Nephron (organoid): ENCODE results near the gene NUS1.
"Not testable (repeated sequence)": the region's sequence is repeated elsewhere in the genome, so short reads cannot be mapped to it uniquely, and the experiment has no call there.

Source experiments
- H3K27ac Mint-ChIP-seq, 3 experiments: 2 replicates each; pipeline ENCODE4 v1.8.0; 2020; ENCODE audit warnings: mixed read lengths in 3 of 3, mild to moderate bottlenecking in 2 of 3, moderate library complexity in 1 of 3
- H3K27me3 Mint-ChIP-seq: 2 replicates; pipeline ENCODE4 v1.8.0; 2021; ENCODE audit warnings: low read depth, mild to moderate bottlenecking, moderate library complexity, mixed read lengths
- H3K36me3 Mint-ChIP-seq: 2 replicates; pipeline ENCODE4 v1.8.0; 2020; ENCODE audit warnings: low read depth, mixed read lengths
- H3K4me1 Mint-ChIP-seq: 2 replicates; pipeline ENCODE4 v1.8.0; 2020; ENCODE audit warnings: mixed read lengths
- H3K4me3 Mint-ChIP-seq, 3 experiments: 2 replicates each; pipeline ENCODE4 v1.8.0; 2020; ENCODE audit warnings: mild to moderate bottlenecking in 3 of 3, mixed read lengths in 3 of 3, moderate library complexity in 2 of 3
- H3K9me3 Mint-ChIP-seq: 2 replicates; pipeline ENCODE4 v1.8.0; 2020; ENCODE audit warnings: mixed read lengths
- CTCF ChIP-seq, 3 experiments: fragments of 200-600 bp; sonication (generic); IDR thresholded peaks; one replicate each; pipeline ENCODE4 v1.5.0; 2021; ENCODE audit warnings: antibody characterized with exemption in 3 of 3; ENCODE audit not compliant: unreplicated experiment in 3 of 3

Gene NUS1

GRCh38 chr6:117728626-117729025, 53.4 kb downstream of the NUS1 start:
- Mint-ChIP-seq H3K36me3 (no peaks in the 10 kb centered on the region), H3K4me3 (no peak overlapping the region), H3K27me3 (no peaks in the 10 kb centered on the region), H3K27ac (no peak overlapping the region), H3K9me3 (peaks cover 4% of the 10 kb centered on the region), H3K4me1 (no peaks in the 10 kb centered on the region)
- TF ChIP-seq CTCF (IDR thresholded peaks at IDR 0.05; ENCODE audit: unreplicated experiment in 3 of 3), result no peak

- H3K4me1 Mint-ChIP-seq, result no peaks in the 10 kb centered on the region
- TF ChIP-seq CTCF (IDR thresholded peaks at IDR 0.05; ENCODE audit: unreplicated experiment in 3 of 3), result no peak
- no peaks in the 10 kb centered on the region for H3K36me3 Mint-ChIP-seq
- no peak overlapping the region for H3K4me3 Mint-ChIP-seq
- no peak overlapping the region for H3K27ac Mint-ChIP-seq
- H3K27me3 Mint-ChIP-seq, result no peaks in the 10 kb centered on the region
- H3K9me3 Mint-ChIP-seq, result peaks cover 4% of the 10 kb centered on the region
These were observed 54.3 kb downstream of the NUS1 start for GRCh38 chr6:117729613-117730012.

- Mint-ChIP-seq H3K27me3 (no peaks in the 10 kb centered on the region), H3K27ac (no peak overlapping the region), H3K36me3 (no peaks in the 10 kb centered on the region), H3K4me3 (no peak overlapping the region), H3K9me3 (no peaks in the 10 kb centered on the region), H3K4me1 (no peaks in the 10 kb centered on the region)
- TF ChIP-seq CTCF (IDR thresholded peaks at IDR 0.05; ENCODE audit: unreplicated experiment in 3 of 3), result no peak
These were observed 58.1 kb downstream of the NUS1 start for GRCh38 chr6:117733341-117733740.

- Mint-ChIP-seq H3K36me3 (no peaks in the 10 kb centered on the region), H3K4me3 (no peak overlapping the region), H3K27me3 (no peaks in the 10 kb centered on the region), H3K27ac (no peak overlapping the region), H3K4me1 (no peaks in the 10 kb centered on the region), H3K9me3 (peaks cover 13% of the 10 kb centered on the region)
- no peak for TF ChIP-seq CTCF (IDR thresholded peaks at IDR 0.05; ENCODE audit: unreplicated experiment in 3 of 3)
These were observed 64.6 kb downstream of the NUS1 start for GRCh38 chr6:117739869-117740268.

GRCh38 chr6:117740605-117741004, 65.3 kb downstream of the NUS1 start:
- Mint-ChIP-seq H3K36me3 (no peaks in the 10 kb centered on the region), H3K4me3 (no peak overlapping the region), H3K9me3 (peaks cover 13% of the 10 kb centered on the region), H3K27ac (no peak overlapping the region), H3K4me1 (no peaks in the 10 kb centered on the region), H3K27me3 (no peaks in the 10 kb centered on the region)
- TF ChIP-seq CTCF (IDR thresholded peaks at IDR 0.05; ENCODE audit: unreplicated experiment in 3 of 3), result no peak

GRCh38 chr6:117750675-117751074, 75.4 kb downstream of the NUS1 start:
- not testable (repeated sequence) for H3K4me3 Mint-ChIP-seq, H3K4me1 Mint-ChIP-seq, H3K27ac Mint-ChIP-seq, H3K27me3 Mint-ChIP-seq, H3K36me3 Mint-ChIP-seq
- peaks cover 37% of the 10 kb centered on the region for H3K9me3 Mint-ChIP-seq
